IPS DF 6.9 (cell line): ENCODE data around the gene PRSS3.
"Not testable (repeated sequence)": the region's sequence is repeated elsewhere in the genome, so short reads cannot be mapped to it uniquely, and the experiment has no call there.

Experiments
- DNase-seq: peaks from one replicate; pipeline ENCODE4 v3.0.0-alpha.2; 2013; ENCODE audit warnings: low read depth, low spot score
- H3K27ac ChIP-seq: one replicate; pipeline ENCODE4 v1.5.1; 2013; ENCODE audit warnings: low read length, control low read depth
- H3K27me3 ChIP-seq: 2 replicates; pipeline ENCODE4 v1.6.1; 2013; ENCODE audit warnings: mild to moderate bottlenecking, low read length; ENCODE audit not compliant: control insufficient read depth, insufficient read depth
- H3K36me3 ChIP-seq: 2 replicates; pipeline ENCODE4 v1.6.1; 2013; ENCODE audit warnings: low read length; ENCODE audit not compliant: control insufficient read depth, insufficient read depth
- H3K4me1 ChIP-seq: 2 replicates; pipeline ENCODE4 v1.6.1; 2013; ENCODE audit warnings: low read length; ENCODE audit not compliant: control insufficient read depth, insufficient read depth
- H3K4me3 ChIP-seq: 2 replicates; pipeline ENCODE4 v1.5.1; 2013; ENCODE audit warnings: mild to moderate bottlenecking, low read length
- H3K9me3 ChIP-seq: 2 replicates; pipeline ENCODE4 v1.6.1; 2013; ENCODE audit warnings: low read length, inconsistent platforms; ENCODE audit not compliant: control insufficient read depth, insufficient read depth
- WGBS: extraction: QIAGEN DNeasy Blood & Tissue Kit; methylation state at CpG from one replicate; pipeline ENCODE4 v1.1.7; 2013; ENCODE audit warnings: mixed read lengths, missing lambda C conversion rate; ENCODE audit not compliant: insufficient read length, insufficient coverage; 5-methylcytosine and 5-hydroxymethylcytosine counted together

PRSS3 gene

GRCh38 chr9:33799928-33800704, 4.8 kb downstream of the PRSS3 start:
- Histone ChIP-seq H3K9me3 (no peaks in the 10 kb centered on the region), H3K27me3 (no peaks in the 10 kb centered on the region), H3K27ac (no peak overlapping the region), H3K4me1 (no peaks in the 10 kb centered on the region), H3K4me3 (no peak overlapping the region), H3K36me3 (no peaks in the 10 kb centered on the region)
- no peak for DNase-seq
- no CpG with 5 or more reads among the region's 9 CpGs for WGBS

- no peaks in the 10 kb centered on the region for H3K9me3 ChIP-seq
- H3K27ac ChIP-seq, result no peak overlapping the region
- DNase-seq, result no peak
Measured at GRCh38 chr9:33800886-33801285, 5.5 kb downstream of the PRSS3 start.

DNA sequence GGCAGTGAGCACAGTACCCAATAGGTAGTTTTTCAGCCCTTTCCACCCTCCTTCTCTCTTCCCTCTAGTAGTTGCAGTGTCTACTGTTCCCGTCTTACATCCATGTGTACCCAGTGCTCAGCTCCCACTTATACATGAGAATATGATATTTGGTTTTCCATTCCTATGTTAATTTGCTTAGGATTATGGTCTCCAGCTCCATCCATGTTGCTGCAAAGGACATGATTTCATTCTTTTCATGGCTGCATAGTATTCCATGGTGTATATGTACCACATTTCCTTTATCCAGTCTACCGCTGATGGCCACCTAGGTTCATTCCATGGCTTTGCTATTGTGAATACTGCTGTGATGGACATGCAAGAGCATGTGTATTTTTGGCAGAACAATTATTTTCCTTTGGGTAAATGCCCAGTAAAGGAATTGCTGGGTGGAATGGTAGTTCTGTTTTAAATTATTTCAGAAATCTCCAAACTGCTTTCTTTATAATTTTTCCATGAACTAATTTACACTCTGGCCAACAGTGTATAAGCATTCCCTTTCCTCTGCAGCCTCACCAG, 6.7 kb downstream of the PRSS3 start:
- not testable (repeated sequence) for H3K36me3 ChIP-seq, H3K4me3 ChIP-seq, H3K27ac ChIP-seq, H3K9me3 ChIP-seq, H3K4me1 ChIP-seq, H3K27me3 ChIP-seq, DNase-seq
- no CpG with 5 or more reads among the region's 2 CpGs for WGBS

More at GRCh38 chr9:33800886-33801285, 5.5 kb downstream of the PRSS3 start:
- H3K36me3 ChIP-seq, result no peaks in the 10 kb centered on the region
- no peaks in the 10 kb centered on the region for H3K27me3 ChIP-seq
- H3K4me3 ChIP-seq, result no peak overlapping the region
- no CpG with 5 or more reads among the region's 2 CpGs for WGBS
- H3K4me1 ChIP-seq, result no peaks in the 10 kb centered on the region

GRCh38 chr9:33804196-33804595, 8.8 kb downstream of the PRSS3 start:
- not testable (repeated sequence) for H3K27me3 ChIP-seq, H3K27ac ChIP-seq, H3K4me1 ChIP-seq, H3K9me3 ChIP-seq, DNase-seq, H3K36me3 ChIP-seq, H3K4me3 ChIP-seq
- no CpG with 5 or more reads among the region's 3 CpGs for WGBS

- not testable (repeated sequence) for H3K4me3 ChIP-seq, DNase-seq, H3K4me1 ChIP-seq, H3K27ac ChIP-seq, H3K36me3 ChIP-seq, H3K9me3 ChIP-seq, H3K27me3 ChIP-seq
- no CpG with 5 or more reads among the region's 2 CpGs for WGBS
Measured at GRCh38 chr9:33807156-33807555, 11.8 kb downstream of the PRSS3 start.

- H3K36me3 ChIP-seq, H3K4me1 ChIP-seq, H3K27me3 ChIP-seq, DNase-seq, H3K9me3 ChIP-seq, H3K27ac ChIP-seq, H3K4me3 ChIP-seq: not testable (repeated sequence)
- no CpG with 5 or more reads among the region's 1 CpG for WGBS
Measured at GRCh38 chr9:33808979-33809322, 13.6 kb downstream of the PRSS3 start.

- Histone ChIP-seq H3K36me3 (no peaks in the 10 kb centered on the region), H3K4me3 (no peak overlapping the region), H3K4me1 (no peaks in the 10 kb centered on the region; the same call in 1 of the 2 replicates), H3K27ac (no peak overlapping the region), H3K27me3 (no peaks in the 10 kb centered on the region), H3K9me3 (no peaks in the 10 kb centered on the region)
- no CpG with 5 or more reads among the region's 1 CpG for WGBS
- no peak for DNase-seq
Measured at GRCh38 chr9:33809506-33809905, 14.1 kb downstream of the PRSS3 start.

DNA sequence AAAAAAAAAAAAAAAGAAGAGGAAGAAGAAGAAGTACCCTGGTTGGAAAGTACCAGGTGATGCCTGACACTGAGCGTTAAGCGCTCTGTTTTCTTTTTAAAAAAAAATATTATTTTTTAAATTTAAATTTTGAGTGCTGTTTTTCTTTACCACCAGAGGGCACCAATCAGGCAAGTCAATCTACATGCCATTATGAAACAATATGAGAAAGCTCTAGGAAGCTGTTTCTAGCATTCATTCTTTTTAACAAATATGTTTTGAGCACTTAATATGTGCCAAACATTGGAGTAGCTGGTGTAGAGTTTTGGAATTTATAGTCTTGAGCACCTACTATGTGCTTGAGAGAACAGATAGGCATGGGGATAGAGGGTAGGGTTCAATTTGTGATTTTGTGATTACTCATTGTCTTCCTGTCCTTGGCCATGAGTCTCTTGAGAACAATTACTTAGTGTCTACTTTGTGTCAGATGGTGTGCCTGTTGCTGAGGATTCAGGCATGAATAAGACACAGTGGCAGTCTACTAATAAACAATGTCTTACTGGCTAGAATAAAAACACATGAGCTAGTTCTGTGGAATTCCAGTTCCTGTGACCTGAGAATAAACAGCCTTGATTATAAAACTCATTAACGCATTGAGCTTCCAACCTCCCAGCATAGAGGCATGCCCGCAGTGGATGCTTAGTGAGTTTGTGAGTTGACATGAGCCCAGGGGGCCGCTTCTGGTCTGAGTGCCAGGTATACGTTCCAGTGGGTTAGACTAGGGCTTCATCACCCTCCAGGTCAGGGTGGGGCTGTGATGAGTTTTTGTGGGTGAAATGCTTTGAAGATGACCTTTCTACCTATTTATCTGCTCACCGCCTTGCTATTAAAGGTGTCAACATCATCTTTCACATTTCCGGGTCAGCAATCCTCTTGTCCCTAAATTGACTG, 18.6 kb downstream of the PRSS3 start:
- Histone ChIP-seq H3K9me3 (no peaks in the 10 kb centered on the region), H3K36me3 (no peaks in the 10 kb centered on the region), H3K4me3 (no peak overlapping the region), H3K27ac (no peak overlapping the region), H3K4me1 (no peaks in the 10 kb centered on the region; the same call in 1 of the 2 replicates), H3K27me3 (no peaks in the 10 kb centered on the region)
- WGBS, result no CpG with 5 or more reads among the region's 8 CpGs
- DNase-seq, result no peak

DNA sequence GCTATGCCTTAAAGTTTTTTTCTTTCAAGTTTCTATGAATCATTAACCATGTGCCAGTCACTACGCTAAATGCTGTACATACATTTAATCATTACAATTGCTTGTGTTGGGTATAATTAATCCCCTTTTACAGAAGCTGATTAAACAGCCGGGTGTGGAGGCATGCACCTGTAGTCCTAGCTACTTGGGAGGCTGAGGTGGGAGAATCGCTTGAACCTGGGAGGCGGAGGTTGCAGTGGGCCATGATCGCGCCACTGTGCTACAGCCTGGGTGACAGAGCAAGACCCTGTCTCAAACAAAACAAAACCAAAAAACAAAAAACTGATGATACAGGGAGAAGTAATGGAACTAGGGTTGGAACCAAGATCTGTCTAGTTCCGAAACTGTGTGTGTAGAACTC, 20.4 kb downstream of the PRSS3 start:
- H3K27me3 ChIP-seq, result no peaks in the 10 kb centered on the region
- H3K36me3 ChIP-seq, result no peaks in the 10 kb centered on the region
- no peak overlapping the region for H3K4me3 ChIP-seq
- no peak for DNase-seq
- WGBS, result no CpG with 5 or more reads among the region's 7 CpGs
- no peak overlapping the region for H3K27ac ChIP-seq
- no peaks in the 10 kb centered on the region for H3K9me3 ChIP-seq
- H3K4me1 ChIP-seq, result no peaks in the 10 kb centered on the region; the same call in 1 of the 2 replicates

GRCh38 chr9:33816327-33817252, 21.2 kb downstream of the PRSS3 start, which contains the start of gene UBE2R2:
Gene UBE2R2 (plus strand): TSS chr9:33817160. CDS start chr9:33817758, 598 bp downstream.
- DNase-seq, result peak; percentile 61
- H3K36me3 ChIP-seq, result no peaks in the 10 kb centered on the region
- no peaks in the 10 kb centered on the region for H3K27me3 ChIP-seq
- no peak within 1 kb of the TSS for H3K27ac ChIP-seq
- H3K4me3 ChIP-seq, result peak within 1 kb of the TSS; percentile 91
- WGBS, result no CpG with 5 or more reads among the region's 66 CpGs
- no peaks in the 10 kb centered on the region; the same call in 1 of the 2 replicates for H3K4me1 ChIP-seq
- no peaks in the 10 kb centered on the region for H3K9me3 ChIP-seq
